ENCODE results near the gene NRIP1.

Gene NRIP1

DNA sequence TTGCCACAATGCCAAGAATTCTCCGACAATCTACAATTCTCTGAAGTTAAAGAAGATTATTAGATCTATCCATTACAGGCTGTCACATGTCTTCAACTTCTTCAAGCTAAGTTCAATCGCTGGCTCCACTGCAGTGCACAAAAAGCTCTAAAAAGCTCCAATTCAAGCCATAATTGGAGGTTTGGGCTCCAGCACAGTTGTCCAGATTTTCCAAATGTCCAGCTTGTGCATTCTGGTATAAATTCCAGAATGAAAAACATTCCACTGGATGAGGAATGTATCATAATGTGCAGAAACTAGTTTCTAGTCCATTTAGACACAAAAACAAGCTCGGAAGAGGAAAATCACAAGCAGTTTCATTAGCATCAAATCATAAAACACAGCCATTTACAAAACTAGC lies 138.6 kb downstream of the NRIP1 start:
- FAIRE-seq, result no peak
- TF ChIP-seq POLR2AphosphoS5 (IDR thresholded peaks at IDR 0.05; ENCODE audit: low read depth, low read length) (no peak), POLR2A (IDR thresholded peaks at IDR 0.05; ENCODE audit: low read depth, low read length) (no peak)
- DNase-seq (ENCODE audit: insufficient read length), result no peak

DNA sequence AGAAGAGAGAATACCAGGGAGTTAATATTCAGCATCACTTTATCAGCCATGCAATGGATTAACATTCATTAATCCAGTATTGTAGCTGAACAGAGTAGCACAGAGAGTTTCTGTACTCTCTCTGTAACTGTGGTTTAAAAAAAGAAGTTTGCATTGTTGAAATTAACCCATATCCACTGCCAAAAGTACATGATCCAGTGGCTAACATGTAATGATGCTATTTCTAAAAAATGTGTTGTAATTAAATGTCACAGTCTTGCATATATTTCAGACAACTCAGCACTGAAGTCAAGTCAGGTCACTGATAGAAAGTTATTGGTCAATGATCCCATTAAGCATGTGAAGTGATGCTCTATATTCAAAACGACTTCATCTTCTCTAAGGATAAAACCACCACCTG lies 141.3 kb downstream of the NRIP1 start:
- TF ChIP-seq TAF1 (IDR thresholded peaks at IDR 0.05; ENCODE audit: borderline replicate concordance, low read depth, low read length), result no peak
- TF ChIP-seq POLR2A (IDR thresholded peaks at IDR 0.05; ENCODE audit: low read depth, low read length), result no peak
- no peak for TF ChIP-seq POLR2AphosphoS5 (IDR thresholded peaks at IDR 0.05; ENCODE audit: low read depth, low read length)
- no peak for FAIRE-seq
- DNase-seq (ENCODE audit: insufficient read length), result no peak

DNA sequence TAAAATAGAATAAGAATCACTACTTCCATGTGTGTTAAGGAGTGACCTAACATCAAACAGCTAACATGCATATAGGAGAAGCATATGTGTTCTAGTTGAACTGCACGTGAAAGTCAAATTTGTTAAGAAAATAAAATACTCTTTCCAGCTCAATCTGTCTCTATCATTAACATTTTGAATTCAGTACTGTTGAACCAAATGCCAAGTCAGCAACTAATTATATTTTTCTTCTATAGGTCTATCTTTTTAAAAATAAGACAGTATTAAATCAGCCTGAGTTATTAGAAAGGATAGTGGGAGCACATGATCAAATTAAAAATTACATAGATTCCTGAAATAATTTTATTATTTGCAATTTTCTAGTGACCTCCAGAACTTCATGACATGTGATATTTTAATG lies 141.8 kb downstream of the NRIP1 start:
- FAIRE-seq, result no peak
- no peak for DNase-seq (ENCODE audit: insufficient read length)
- TF ChIP-seq POLR2A (IDR thresholded peaks at IDR 0.05; ENCODE audit: low read depth, low read length), result no peak
- no peak for TF ChIP-seq POLR2AphosphoS5 (IDR thresholded peaks at IDR 0.05; ENCODE audit: low read depth, low read length)
- no peak for TF ChIP-seq TAF1 (IDR thresholded peaks at IDR 0.05; ENCODE audit: borderline replicate concordance, low read depth, low read length)

GRCh38 chr21:14918527-14918926 lies 146.3 kb downstream of the NRIP1 start:
- no peak for TF ChIP-seq TAF1 (IDR thresholded peaks at IDR 0.05; ENCODE audit: borderline replicate concordance, low read depth, low read length)
- TF ChIP-seq POLR2AphosphoS5 (IDR thresholded peaks at IDR 0.05; ENCODE audit: low read depth, low read length), result no peak
- TF ChIP-seq POLR2A (IDR thresholded peaks at IDR 0.05; ENCODE audit: low read depth, low read length), result no peak
- DNase-seq (ENCODE audit: insufficient read length) (no peak), FAIRE-seq (no peak)

GRCh38 chr21:14917762-14918161 lies 147.0 kb downstream of the NRIP1 start:
- FAIRE-seq (no peak), DNase-seq (ENCODE audit: insufficient read length) (no peak)
- no peak for TF ChIP-seq TAF1 (IDR thresholded peaks at IDR 0.05; ENCODE audit: borderline replicate concordance, low read depth, low read length)
- TF ChIP-seq POLR2AphosphoS5 (IDR thresholded peaks at IDR 0.05; ENCODE audit: low read depth, low read length), result no peak
- no peak for TF ChIP-seq POLR2A (IDR thresholded peaks at IDR 0.05; ENCODE audit: low read depth, low read length)

DNA sequence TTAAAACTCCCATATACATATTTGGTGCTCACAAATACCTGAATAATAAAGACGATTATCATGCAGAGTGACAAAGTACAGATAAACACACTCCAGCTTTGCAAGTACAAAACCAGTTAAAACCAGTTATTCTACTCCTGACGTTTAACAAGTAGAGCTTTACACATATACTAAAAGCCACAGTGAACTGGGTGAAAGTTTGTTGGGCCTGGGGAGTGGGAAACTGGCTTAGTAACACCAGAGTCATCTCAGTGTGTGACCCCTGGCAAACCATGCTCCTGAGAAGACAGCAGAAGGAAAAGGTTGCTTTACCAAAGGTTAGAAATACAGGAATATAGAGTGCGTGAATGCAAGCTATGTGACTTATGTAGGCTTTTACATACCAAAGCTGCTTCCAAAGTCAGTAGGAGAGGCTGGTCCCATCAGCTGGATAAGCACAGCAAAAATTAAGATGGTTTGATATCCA lies 148.1 kb downstream of the NRIP1 start:
- no peak for DNase-seq (ENCODE audit: insufficient read length)
- FAIRE-seq, result no peak
- TF ChIP-seq POLR2AphosphoS5 (IDR thresholded peaks at IDR 0.05; ENCODE audit: low read depth, low read length) (no peak), POLR2A (IDR thresholded peaks at IDR 0.05; ENCODE audit: low read depth, low read length) (no peak), TAF1 (IDR thresholded peaks at IDR 0.05; ENCODE audit: borderline replicate concordance, low read depth, low read length) (no peak)

DNA sequence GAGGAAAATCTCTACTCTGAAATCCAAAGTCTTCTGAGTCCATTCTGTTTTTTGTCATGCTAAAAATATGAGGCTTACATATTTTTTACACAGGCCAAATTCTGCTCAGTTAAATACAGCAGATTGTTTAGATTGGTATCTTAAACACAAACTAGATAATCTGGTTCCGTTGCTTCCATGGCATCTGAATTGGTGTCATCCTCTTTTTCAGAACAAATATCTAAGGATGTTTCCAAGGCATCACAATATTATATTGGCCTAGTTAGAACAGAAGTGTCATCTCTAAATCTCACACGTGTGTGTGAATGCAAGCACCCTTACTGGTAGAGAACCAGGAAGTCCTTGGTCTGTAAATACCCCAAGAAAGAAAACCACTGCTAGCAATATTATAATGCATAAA lies 151.2 kb downstream of the NRIP1 start:
- DNase-seq (ENCODE audit: insufficient read length) (no peak), FAIRE-seq (no peak)
- TF ChIP-seq TAF1 (IDR thresholded peaks at IDR 0.05; ENCODE audit: borderline replicate concordance, low read depth, low read length) (no peak), POLR2AphosphoS5 (IDR thresholded peaks at IDR 0.05; ENCODE audit: low read depth, low read length) (no peak), POLR2A (IDR thresholded peaks at IDR 0.05; ENCODE audit: low read depth, low read length) (no peak)

DNA sequence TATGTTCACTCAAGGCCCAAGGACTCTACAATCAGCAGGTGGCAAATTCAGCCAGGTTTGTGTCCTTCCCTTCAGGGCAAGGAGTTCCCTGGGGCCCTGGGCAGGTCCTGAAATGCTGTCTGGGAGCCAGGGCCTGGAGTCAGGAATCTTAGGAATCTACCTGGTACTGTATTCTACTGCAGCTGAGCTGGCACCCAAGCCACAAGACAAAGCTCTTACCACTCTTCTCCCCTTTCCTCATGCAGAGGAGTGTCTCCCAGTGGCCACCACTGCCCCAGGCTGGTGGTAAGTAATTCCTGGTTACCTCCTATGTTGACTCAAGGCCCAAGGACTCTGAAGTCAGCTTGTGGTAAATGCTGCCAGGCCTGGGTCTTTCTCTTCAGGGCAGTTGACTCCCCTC lies 153.4 kb downstream of the NRIP1 start:
- no peak for FAIRE-seq
- no peak for DNase-seq (ENCODE audit: insufficient read length)
- no peak for TF ChIP-seq POLR2AphosphoS5 (IDR thresholded peaks at IDR 0.05; ENCODE audit: low read depth, low read length)
- no peak for TF ChIP-seq POLR2A (IDR thresholded peaks at IDR 0.05; ENCODE audit: low read depth, low read length)
- TF ChIP-seq TAF1 (IDR thresholded peaks at IDR 0.05; ENCODE audit: borderline replicate concordance, low read depth, low read length), result no peak

Data from GM12892 (cell line).